Prostate gland (tissue), 2 donors: ENCODE results near the gene ITGB1. TPM values are rescaled to one million over a fixed set of nuclear protein-coding genes. Genes with fewer than 3 reads are reported as not detected.

Experiments used
- DNase-seq: peaks from one replicate; pipeline ENCODE4 v3.0.0-alpha.2; 2019; ENCODE audit warnings: low spot score
- H3K27ac ChIP-seq, 2 donors: fragments of 200-600 bp; sonication (generic); 2 replicates each; pipeline ENCODE4 v1.5.1; 2017 to 2019
- H3K27me3 ChIP-seq: fragments of 200-600 bp; sonication (generic); replicated peaks from 2 replicates; pipeline ENCODE4 v1.5.1; 2019; ENCODE audit not compliant: insufficient read depth
- H3K36me3 ChIP-seq, 2 donors: fragments of 200-600 bp; sonication (generic); 1 replicate in 1 of 2; 2 replicates in 1 of 2; pipeline versions ENCODE4 v1.5.1 to v1.8.1; 2017 to 2019
- H3K4me1 ChIP-seq: fragments of 200-600 bp; sonication (generic); replicated peaks from 2 replicates; pipeline ENCODE4 v1.5.1; 2019
- H3K4me3 ChIP-seq, 2 donors: fragments of 200-600 bp; sonication (generic); 2 replicates each; pipeline ENCODE4 v1.5.1; 2017 to 2019
- H3K9me3 ChIP-seq: fragments of 200-600 bp; sonication (generic); 2 replicates; pipeline ENCODE4 v1.5.1; 2017
- CTCF ChIP-seq, 4 experiments: fragments of 200-600 bp in 2 of 4; fragments of 450-650 bp in 2 of 4; sonication (generic) in 2 of 4; IDR thresholded peaks; 1 replicate in 3 of 4; 2 replicates in 1 of 4; pipeline ENCODE4 v1.5.1; 2016 to 2019; ENCODE audit warnings: antibody characterized with exemption in 4 of 4, mild to moderate bottlenecking in 2 of 4, moderate library complexity in 2 of 4
- POLR2A ChIP-seq: fragments of 450-650 bp; IDR thresholded peaks from one replicate; pipeline ENCODE4 v1.6.1; 2016; ENCODE audit warnings: antibody characterized with exemption, mild to moderate bottlenecking
- POLR2AphosphoS5 ChIP-seq: sonication (generic); formaldehyde crosslinking; IDR thresholded peaks from one replicate; pipeline ENCODE4 v1.6.1; 2017; ENCODE audit warnings: antibody characterized with exemption
- WGBS: methylation state at CpG from one replicate; pipeline ENCODE4 v1.1.5; 2018; 5-methylcytosine and 5-hydroxymethylcytosine counted together
- intact Hi-C: fragments of 100-400 bp; cut with DNase I; formaldehyde crosslinking; loops from one replicate; pipeline ENCODE4 v1.14.2; 2022
- total RNA-seq, 2 donors: library from RNA; depleted of rRNA; stranded (reverse); fragments of >200 nt; gene quantifications; one replicate each; pipeline ENCODE4 v1.1.0, GENCODE V29; 2016

ITGB1 gene
- total RNA-seq, 2 donors from 2014 or later = 246 to 293 TPM

- intact Hi-C loops = no loop called here
- Histone ChIP-seq H3K9me3 (no peaks in the 10 kb centered on the region), H3K4me3 (no peak overlapping the region), H3K36me3 (no peaks in the 10 kb centered on the region), H3K4me1 (peaks cover 5% of the 10 kb centered on the region), H3K27ac (no peak overlapping the region), H3K27me3 (no peaks in the 10 kb centered on the region)
- DNase-seq = no peak
- 90% methylated on average over 4 of the region's 4 CpGs for WGBS
- TF ChIP-seq POLR2A = no peak
- TF ChIP-seq CTCF (IDR thresholded peaks at IDR 0.05) = no peak
- no peak for TF ChIP-seq POLR2AphosphoS5
Observed at GRCh38 chr10:32952541-32953276, 5.3 kb downstream of the ITGB1 start.

- H3K27ac ChIP-seq = no peak overlapping the region
- peaks cover 5% of the 10 kb centered on the region for H3K4me1 ChIP-seq
- DNase-seq = no peak
Observed at GRCh38 chr10:32952094-32952493, 5.9 kb downstream of the ITGB1 start.

GRCh38 chr10:32951111-32951510 lies 6.9 kb downstream of the ITGB1 start:
- 26% methylated on average over 3 of the region's 3 CpGs for WGBS
- no peak overlapping the region for H3K27ac ChIP-seq
- no peak overlapping the region for H3K4me3 ChIP-seq

More at GRCh38 chr10:32952094-32952493, 5.9 kb downstream of the ITGB1 start:
- no peak overlapping the region for H3K4me3 ChIP-seq
- H3K36me3 ChIP-seq = no peaks in the 10 kb centered on the region
- no peaks in the 10 kb centered on the region for H3K27me3 ChIP-seq
- intact Hi-C loops = no loop called here
- TF ChIP-seq POLR2A = no peak
- H3K9me3 ChIP-seq = no peaks in the 10 kb centered on the region

GRCh38 chr10:32950591-32951108 lies 7.4 kb downstream of the ITGB1 start:
- no peaks in the 10 kb centered on the region for H3K36me3 ChIP-seq
- H3K27ac ChIP-seq = no peak overlapping the region
- intact Hi-C loops = no loop called here
- no peak for DNase-seq
- 25% methylated on average over 5 of the region's 5 CpGs for WGBS
- H3K4me1 ChIP-seq = peaks cover 5% of the 10 kb centered on the region
- no peak for TF ChIP-seq POLR2A
- no peak for TF ChIP-seq CTCF (IDR thresholded peaks at IDR 0.05)
- TF ChIP-seq POLR2AphosphoS5 = no peak
- H3K27me3 ChIP-seq = no peaks in the 10 kb centered on the region
- no peaks in the 10 kb centered on the region for H3K9me3 ChIP-seq
- no peak overlapping the region for H3K4me3 ChIP-seq

More at GRCh38 chr10:32951111-32951510, 6.9 kb downstream of the ITGB1 start:
- no peak for DNase-seq
- Histone ChIP-seq H3K36me3 (no peaks in the 10 kb centered on the region), H3K9me3 (no peaks in the 10 kb centered on the region), H3K27me3 (no peaks in the 10 kb centered on the region), H3K4me1 (peaks cover 5% of the 10 kb centered on the region)
- TF ChIP-seq POLR2A (no peak), POLR2AphosphoS5 (no peak), CTCF (IDR thresholded peaks at IDR 0.05) (no peak)
- intact Hi-C loops = no loop called here

GRCh38 chr10:32949221-32949678 lies 8.8 kb downstream of the ITGB1 start:
- no peak for TF ChIP-seq POLR2AphosphoS5
- no peak for TF ChIP-seq CTCF (IDR thresholded peaks at IDR 0.05)
- no peak for TF ChIP-seq POLR2A
- Histone ChIP-seq H3K4me3 (no peak overlapping the region), H3K4me1 (peaks cover 5% of the 10 kb centered on the region), H3K27me3 (no peaks in the 10 kb centered on the region), H3K9me3 (no peaks in the 10 kb centered on the region), H3K36me3 (no peaks in the 10 kb centered on the region), H3K27ac (no peak overlapping the region)
- intact Hi-C loops = no loop called here
- DNase-seq = no peak
